Activated CD4-positive, CD25-positive, alpha-beta regulatory T cell (primary cell): ENCODE measurements around the gene RPS6KC1.
"Not testable (repeated sequence)": the region's sequence is repeated elsewhere in the genome, so short reads cannot be mapped to it uniquely, and the experiment has no call there.

Experiments used
- DNase-seq, 4 experiments: peaks; one replicate each; lab custom pipeline; 2025; lab: John Stamatoyannopoulos, UW

The RPS6KC1 gene

GRCh38 chr1:213051127-213051880, at the start of gene RPS6KC1:
TSS of gene RPS6KC1 (plus strand) at chr1:213051241. CDS start at chr1:213051405, 164 bp downstream.
- DNase-seq: peak; percentile 52 to 74 (median 70)

- no peak for DNase-seq
Measured at GRCh38 chr1:213003256-213003655, 47.8 kb upstream of the RPS6KC1 start.

- DNase-seq: no peak
Measured at GRCh38 chr1:213008564-213008963, 42.5 kb upstream of the RPS6KC1 start.

GRCh38 chr1:213014642-213015041, 36.4 kb upstream of the RPS6KC1 start:
- no peak for DNase-seq

GRCh38 chr1:213015099-213016050, 35.7 kb upstream of the RPS6KC1 start, which contains the start of gene ANGEL2:
TSS of gene ANGEL2 (minus strand) at chr1:213015867. CDS start at chr1:213015671, 196 bp downstream.
- peak; percentile 80 to 89 (median 86) for DNase-seq

DNA sequence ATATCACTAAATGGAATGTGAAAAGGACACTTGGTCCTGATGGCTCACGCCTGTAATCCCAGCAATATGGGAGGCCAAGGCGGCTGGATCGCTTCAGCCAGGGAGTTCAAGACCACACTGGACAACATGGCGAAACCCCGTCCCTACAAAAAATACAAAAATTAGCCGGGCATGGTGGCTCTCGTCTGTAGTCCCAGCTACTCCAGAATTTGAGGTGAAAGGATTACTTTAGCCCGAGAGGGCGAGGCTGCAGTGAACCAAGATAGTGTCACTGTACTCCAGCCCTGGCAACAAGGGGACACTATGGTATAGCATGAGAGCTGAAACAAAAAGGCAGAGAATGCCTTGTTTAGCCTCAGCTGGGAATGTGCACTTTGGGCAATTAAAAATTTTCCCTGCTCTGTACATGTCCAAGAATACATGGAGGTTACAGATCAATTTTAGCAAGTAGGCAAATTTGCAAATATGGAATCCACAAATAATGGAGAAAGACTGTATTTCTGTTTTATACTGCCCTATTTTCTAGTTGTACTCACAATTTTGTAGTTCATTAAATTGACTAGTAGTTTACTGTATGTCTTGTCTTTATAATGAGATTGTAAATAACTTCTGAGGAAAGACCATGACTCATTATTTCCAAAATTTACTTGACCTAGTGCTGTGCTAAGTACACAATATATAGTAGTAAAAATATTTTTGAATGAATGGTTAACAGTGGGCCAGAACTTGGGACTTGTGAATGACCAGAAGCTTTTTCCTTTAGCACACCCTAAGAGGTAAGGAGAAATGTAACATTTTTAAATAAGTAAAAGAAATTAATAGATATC, 33.4 kb upstream of the RPS6KC1 start:
- DNase-seq: no peak

- no peak for DNase-seq
Measured at GRCh38 chr1:213019450-213019849, 31.6 kb upstream of the RPS6KC1 start.

GRCh38 chr1:213020016-213020415, 31.0 kb upstream of the RPS6KC1 start:
- no peak for DNase-seq

GRCh38 chr1:213027024-213027423, 24.0 kb upstream of the RPS6KC1 start:
- DNase-seq: not testable (repeated sequence)

DNA sequence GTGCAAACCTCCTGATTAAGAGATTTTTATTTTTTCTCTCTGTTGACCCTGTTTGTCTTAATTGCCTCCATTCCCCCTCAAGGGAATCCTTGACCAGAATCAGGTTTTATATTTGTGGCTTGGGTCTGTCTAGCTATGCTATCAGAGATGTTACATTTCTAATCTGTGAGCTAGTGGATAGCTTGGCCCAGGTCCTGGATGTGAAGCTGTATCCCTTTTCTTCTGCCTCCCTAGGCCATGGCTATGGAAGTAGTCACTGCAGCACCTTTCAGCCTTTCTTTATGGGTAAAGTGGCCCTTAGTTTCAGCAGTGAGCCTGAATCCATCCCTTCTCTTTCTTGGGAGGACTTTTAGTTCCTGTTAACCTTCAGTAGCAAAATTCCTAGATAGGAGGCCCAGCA, 18.4 kb upstream of the RPS6KC1 start:
- no peak for DNase-seq

- no peak for DNase-seq
Measured at GRCh38 chr1:213034713-213035112, 16.3 kb upstream of the RPS6KC1 start.

DNA sequence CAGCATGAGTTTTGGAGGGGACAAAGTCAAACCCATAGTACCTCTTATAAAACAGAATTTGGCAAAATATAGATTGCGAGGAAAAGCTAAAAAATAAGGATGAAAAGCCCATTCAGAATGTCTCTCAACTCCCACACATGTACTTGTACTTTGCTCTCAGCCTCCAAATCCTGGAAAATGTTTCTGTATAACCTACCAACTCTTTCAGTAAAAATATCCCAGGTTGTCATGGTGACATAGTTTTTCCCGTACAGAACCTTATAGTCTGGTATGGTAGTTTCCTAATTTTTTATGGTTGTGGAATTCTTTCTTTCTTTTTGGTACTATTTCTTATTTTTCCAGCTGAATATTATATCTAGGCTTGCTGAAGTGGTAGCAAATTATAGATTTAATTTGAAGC, 15.5 kb upstream of the RPS6KC1 start:
- DNase-seq: no peak

- no peak for DNase-seq
Measured at GRCh38 chr1:213041443-213041842, 9.6 kb upstream of the RPS6KC1 start.

DNA sequence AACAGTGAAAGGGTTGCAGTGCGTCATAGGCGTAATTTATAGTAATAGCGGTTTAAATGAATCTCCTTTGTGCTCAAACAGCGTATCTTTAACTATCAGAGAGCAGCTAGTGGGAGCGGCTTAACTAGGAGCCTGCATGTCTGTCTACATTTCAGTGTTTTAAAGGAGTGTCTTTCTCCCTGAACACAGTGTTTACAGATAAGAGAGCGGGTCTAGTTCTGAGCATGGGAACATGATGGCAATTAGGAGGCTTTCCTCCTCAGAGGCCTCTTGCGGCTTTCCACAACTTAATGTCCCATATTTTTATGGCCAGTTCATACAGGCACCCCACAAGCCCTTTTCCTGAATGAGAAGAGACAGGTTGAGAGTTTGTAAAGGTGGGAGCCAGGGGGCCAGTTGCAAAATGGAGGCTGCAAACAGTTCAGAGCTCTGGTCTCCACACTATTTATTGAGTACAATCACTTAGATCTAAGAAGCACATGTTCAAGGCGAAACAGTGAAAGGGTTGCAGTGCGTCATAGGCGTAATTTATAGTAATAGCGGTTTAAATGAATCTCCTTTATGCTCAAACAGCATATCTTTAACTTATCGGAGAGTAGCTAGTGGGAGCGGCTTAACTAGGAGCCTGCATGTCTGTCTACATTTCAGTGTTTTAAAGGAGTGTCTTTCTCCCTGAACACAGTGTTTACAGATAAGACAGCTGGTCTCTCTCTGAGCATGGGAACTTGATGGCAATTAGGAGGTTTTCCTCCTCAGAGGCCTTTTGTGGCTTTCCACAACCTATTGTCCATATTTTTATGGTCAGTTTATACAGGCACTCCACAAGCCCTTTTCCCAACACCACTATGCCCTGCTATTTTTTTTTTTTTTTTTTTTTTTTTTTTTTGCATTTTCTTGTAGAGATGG, 5.5 kb upstream of the RPS6KC1 start:
- DNase-seq: not testable (repeated sequence)

DNA sequence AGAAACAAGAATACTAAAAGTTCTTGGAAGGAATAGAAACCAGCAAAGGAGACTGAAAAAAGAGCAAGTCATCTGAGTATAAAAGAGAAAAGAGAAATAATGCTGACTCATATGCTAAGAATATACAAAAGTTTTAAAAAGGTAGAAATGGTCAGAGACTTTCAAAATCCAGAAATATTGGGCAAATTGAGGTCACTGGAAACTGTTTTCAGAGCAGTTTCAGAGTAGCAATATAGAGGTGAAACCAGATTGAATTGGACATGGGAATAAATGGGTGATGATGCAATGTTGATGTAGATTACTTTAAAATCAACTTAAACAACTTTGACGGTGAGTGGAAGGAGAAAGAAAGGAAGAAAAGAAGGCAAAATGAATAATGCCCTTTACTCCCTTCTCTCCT, 1.8 kb upstream of the RPS6KC1 start:
- DNase-seq: no peak

DNA sequence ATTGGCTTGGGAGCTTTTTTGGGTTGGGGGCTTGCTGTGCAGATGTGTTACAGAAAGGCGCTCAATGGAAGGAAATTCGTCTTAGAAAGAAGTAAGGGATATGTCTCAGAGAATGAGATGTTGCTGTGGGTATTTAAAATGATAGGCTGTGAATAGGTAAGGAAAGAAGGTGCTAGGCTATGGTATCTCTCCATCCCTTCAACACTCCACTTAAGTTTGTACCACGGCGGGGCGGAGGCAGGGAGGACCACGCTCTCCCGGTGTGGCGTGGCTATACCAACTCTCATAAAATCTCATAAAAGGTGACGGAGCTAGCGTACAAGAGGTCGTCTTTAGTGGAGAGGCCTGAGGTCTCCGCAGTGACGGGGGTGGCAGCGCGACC, 305 bp upstream of the RPS6KC1 start:
- DNase-seq: no peak

DNA sequence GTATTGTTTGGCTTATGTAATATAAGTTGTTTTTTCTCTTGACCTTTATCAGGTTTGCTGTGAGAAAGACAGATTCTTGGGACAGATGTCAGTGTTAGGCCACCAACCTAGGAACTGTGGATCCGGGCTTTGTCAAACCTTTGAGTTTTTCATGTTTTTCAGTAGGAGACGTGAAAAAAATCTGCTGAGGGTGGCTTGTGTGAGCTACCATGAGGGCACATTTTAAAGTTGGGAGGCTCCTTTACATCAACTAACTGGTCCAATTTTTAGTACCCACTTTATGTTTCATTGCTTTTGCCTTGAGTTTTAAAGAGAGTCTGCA, 801 bp downstream of the RPS6KC1 start:
- DNase-seq: no peak

DNA sequence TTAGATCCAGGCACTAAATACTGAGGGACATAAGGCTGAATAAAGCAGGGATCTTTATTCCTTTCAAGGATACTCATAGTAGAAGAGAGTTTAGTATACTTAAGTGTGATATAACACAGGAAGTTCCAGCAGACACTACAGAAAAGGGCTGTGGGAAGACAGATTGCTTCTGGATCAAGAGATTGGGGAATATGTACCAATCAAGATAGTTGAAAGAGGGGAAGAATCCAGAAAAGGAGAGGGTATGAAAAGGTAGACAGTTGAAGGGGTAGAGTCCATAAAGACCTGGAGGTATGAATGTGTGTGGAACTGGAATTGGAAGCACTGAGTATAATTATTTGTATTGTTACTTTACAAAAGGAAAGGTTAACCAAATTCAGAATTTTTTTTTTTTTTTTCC, 2.4 kb downstream of the RPS6KC1 start:
- no peak for DNase-seq

DNA sequence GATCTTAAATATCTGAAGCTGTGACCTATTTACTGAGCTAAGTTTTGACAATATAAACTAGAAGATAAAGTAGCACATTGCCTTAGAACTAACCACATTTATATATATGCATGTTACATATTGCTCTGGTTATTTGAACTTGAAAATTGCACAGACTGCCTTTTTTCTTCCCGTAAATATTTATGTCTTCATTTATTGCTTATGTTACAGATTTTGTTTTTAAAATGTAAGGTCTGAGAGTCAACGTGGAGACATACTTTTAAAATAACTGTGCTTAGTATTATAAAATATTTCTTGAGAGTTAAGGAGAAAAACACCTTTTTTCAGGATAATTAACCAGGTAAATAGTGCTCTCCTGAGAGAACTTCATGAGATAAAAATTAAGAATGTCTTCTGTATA, 3.1 kb downstream of the RPS6KC1 start:
- DNase-seq: no peak

DNA sequence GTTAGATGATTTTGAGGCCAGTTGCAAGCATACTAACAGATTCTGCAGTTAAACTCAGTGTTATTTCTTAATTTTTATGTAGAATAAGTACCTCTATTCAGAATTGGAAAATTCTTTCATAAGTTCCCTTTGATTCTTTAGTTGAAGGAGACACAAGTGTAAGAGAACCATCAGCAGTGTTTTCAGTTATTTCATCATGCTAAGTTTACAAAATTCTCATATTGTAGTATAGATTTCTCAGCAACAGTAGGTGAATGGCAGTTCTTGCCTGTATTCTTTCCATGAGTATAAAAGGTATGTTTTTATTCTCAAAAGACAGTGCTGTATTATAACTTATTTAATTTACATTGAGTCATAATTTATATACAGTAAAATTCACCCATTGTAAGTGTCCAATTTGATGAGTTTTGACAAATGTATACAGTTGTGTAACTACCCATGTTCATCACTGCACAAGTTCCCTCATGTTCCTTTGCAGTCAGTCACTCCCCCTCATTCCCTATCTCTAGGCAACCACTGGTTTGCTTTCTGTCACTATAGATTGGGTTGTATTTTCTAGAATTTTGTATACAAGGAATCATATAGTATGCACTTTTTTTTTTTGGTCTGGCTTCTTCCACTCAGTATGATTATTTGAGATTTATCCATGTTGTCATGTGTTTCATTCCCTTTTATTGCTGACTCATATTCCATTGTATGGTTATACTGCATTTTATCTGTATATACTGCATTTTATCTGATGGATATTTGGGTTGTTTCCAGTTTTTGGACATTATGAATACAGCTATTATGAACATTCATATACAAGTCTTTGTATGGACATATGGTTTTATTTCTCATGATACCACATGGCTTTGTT, 3.9 kb downstream of the RPS6KC1 start:
- no peak for DNase-seq
